Measurements from ENCODE around the gene SUN3. TPM values are rescaled to one million over a fixed set of nuclear protein-coding genes. Genes with fewer than 3 reads are reported as not detected.

Gene SUN3
- total RNA-seq, 1 experiment from 2014 or later = not detected

- Histone ChIP-seq H3K23ac (ENCODE audit: insufficient read length, low read depth, low read length) (no peak overlapping the region), H2BK15ac (ENCODE audit: low read depth, low read length) (no peak overlapping the region), H2BK5ac (ENCODE audit: insufficient read length, low read length) (no peak overlapping the region), H3K9me3 (ENCODE audit: control insufficient read depth, low read depth, low read length) (no peaks in the 10 kb centered on the region), H2BK120ac (ENCODE audit: low read depth, low read length, poor library complexity, severe bottlenecking) (no peak overlapping the region), H4K20me1 (ENCODE audit: control insufficient read depth, insufficient read depth, insufficient read length) (no peaks in the 10 kb centered on the region), H3T11ph (ENCODE audit: low read length) (no peak overlapping the region), H3K4me1 (ENCODE audit: insufficient read depth, low read length) (peaks cover 8% of the 10 kb centered on the region; the same call in 1 of the 2 replicates), H3K4me2 (ENCODE audit: insufficient read depth, insufficient read length, low read length) (no peak overlapping the region), H3K79me1 (ENCODE audit: insufficient read depth, low read depth, low read length, poor library complexity, severe bottlenecking) (no peaks in the 10 kb centered on the region), H3K9ac (ENCODE audit: extremely low read depth, insufficient read length, low read length) (no peak overlapping the region), H3K56ac (ENCODE audit: insufficient read length, low read depth, low read length) (no peak overlapping the region), H3K23me2 (ENCODE audit: insufficient read length, low read depth, low read length, poor library complexity, severe bottlenecking) (no peaks in the 10 kb centered on the region), H4K5ac (ENCODE audit: insufficient read length, low read depth, low read length) (no peak overlapping the region), H4K91ac (ENCODE audit: insufficient read length, low read depth, low read length) (no peak overlapping the region), H3K27me3 (ENCODE audit: insufficient read depth, low read length) (no peaks in the 10 kb centered on the region), H3K79me2 (ENCODE audit: insufficient read depth, low read length) (no peaks in the 10 kb centered on the region), H3K4ac (ENCODE audit: low read depth, low read length) (no peak overlapping the region), H3K27ac (ENCODE audit: insufficient read length, low read depth, low read length) (no peak overlapping the region), H2BK20ac (ENCODE audit: low read depth, low read length, poor library complexity, severe bottlenecking) (no peak overlapping the region), H2BK12ac (ENCODE audit: insufficient read length, low read depth, low read length) (no peak overlapping the region), H3K18ac (ENCODE audit: insufficient read length, low read depth, low read length) (no peak overlapping the region), H4K8ac (replicated peaks; ENCODE audit: insufficient read length, low read depth, low read length) (no peak overlapping the region), H2AFZ (ENCODE audit: low read length) (no peak overlapping the region), H3K14ac (ENCODE audit: insufficient read depth, low read length) (no peak overlapping the region), H2AK5ac (ENCODE audit: insufficient read length, low read length) (no peak overlapping the region)
- TF ChIP-seq, protein P1, sequence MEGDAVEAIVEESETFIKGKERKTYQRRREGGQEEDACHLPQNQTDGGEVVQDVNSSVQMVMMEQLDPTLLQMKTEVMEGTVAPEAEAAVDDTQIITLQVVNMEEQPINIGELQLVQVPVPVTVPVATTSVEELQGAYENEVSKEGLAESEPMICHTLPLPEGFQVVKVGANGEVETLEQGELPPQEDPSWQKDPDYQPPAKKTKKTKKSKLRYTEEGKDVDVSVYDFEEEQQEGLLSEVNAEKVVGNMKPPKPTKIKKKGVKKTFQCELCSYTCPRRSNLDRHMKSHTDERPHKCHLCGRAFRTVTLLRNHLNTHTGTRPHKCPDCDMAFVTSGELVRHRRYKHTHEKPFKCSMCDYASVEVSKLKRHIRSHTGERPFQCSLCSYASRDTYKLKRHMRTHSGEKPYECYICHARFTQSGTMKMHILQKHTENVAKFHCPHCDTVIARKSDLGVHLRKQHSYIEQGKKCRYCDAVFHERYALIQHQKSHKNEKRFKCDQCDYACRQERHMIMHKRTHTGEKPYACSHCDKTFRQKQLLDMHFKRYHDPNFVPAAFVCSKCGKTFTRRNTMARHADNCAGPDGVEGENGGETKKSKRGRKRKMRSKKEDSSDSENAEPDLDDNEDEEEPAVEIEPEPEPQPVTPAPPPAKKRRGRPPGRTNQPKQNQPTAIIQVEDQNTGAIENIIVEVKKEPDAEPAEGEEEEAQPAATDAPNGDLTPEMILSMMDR (conservative IDR thresholded peaks at IDR 0.05) = no peak
- Mint-ChIP-seq H3K36me3 (ENCODE audit: insufficient read depth in 1 of 3, low read depth in 3 of 3) (no peaks in the 10 kb centered on the region), H3K4me1 (peaks cover 47 to 48% of the 10 kb centered on the region in 2 experiments), H3K9me3 (no peaks in the 10 kb centered on the region), H3K27ac (peak overlapping the region in 2 of 3 experiments; percentile 53 to 78; a peak in 3 of 7 replicates), H3K4me3 (no peak overlapping the region), H3K27me3 (ENCODE audit: low read depth) (no peaks in the 10 kb centered on the region)
- DNase-seq = no peak
- no CpG with 5 or more reads among the region's 11 CpGs for WGBS (ENCODE audit: extremely low coverage, insufficient read length, low lambda C conversion rate)
Observed at GRCh38 chr7:47937711-47938573, 91.0 kb downstream of the SUN3 start.

Other genes starting within 250 kb of the SUN3 start
- gene PKD1L1, start 80.6 kb downstream of the SUN3 start, total RNA-seq (2021) = 0.17 and 0.18 TPM in 2 replicates
- gene HUS1, start 49.5 kb downstream of the SUN3 start, total RNA-seq (2021) = 43.1 and 44.5 TPM in 2 replicates
- 0.35 TPM in 1 of 2 replicates, not detected in the other for gene C7orf57, start 6.4 kb upstream of the SUN3 start, total RNA-seq (2021)
- 34.2 and 36.4 TPM in 2 replicates for gene UPP1, start 60.2 kb upstream of the SUN3 start, total RNA-seq (2021)
- gene ABCA13, start 142.4 kb upstream of the SUN3 start, total RNA-seq (2021) = 0.11 TPM in 2 replicates